ENCODE data around the gene SLC4A9. TPM values are rescaled to one million over a fixed set of nuclear protein-coding genes. Genes with fewer than 3 reads are reported as not detected.

The SLC4A9 gene
- total RNA-seq, 2 experiments from 2014 or later, result not detected

GRCh38 chr5:140381972-140382371 is 22.0 kb downstream of the SLC4A9 start:
- intact Hi-C loops (cut with DNase I, micrococcal nuclease), result no loop called here
- no peaks in the 10 kb centered on the region for H3K9me3 Mint-ChIP-seq
- Histone ChIP-seq H3K27me3 (ENCODE audit: control insufficient read depth in 1 of 2, insufficient read depth in 2 of 2, low read length in 2 of 2) (no peaks in the 10 kb centered on the region), H3K4me3 (ENCODE audit: low read length) (no peak overlapping the region), H3K27ac (ENCODE audit: low read depth in 1 of 2, low read length in 2 of 2) (no peak overlapping the region), H3K36me3 (ENCODE audit: insufficient read depth, low read length) (no peaks in the 10 kb centered on the region), H3K4me1 (ENCODE audit: insufficient read depth, low read length) (peaks cover 4% of the 10 kb centered on the region), H3K9me3 (ENCODE audit: control insufficient read depth in 1 of 2, insufficient read depth in 1 of 2, low read length in 2 of 2) (no peaks in the 10 kb centered on the region)
- no peak for ATAC-seq (ENCODE audit: poor library complexity)
- no peak overlapping the region for H3K4me3 Mint-ChIP-seq
- TF ChIP-seq CTCF (IDR thresholded peaks at IDR 0.05), result no peak
- ChIA-PET POLR2A (no interaction called here), CTCF (no interaction called here)
- H3K27ac Mint-ChIP-seq, result no peak overlapping the region
- H3K36me3 Mint-ChIP-seq (ENCODE audit: low read depth), result no peaks in the 10 kb centered on the region
- no peak for DNase-seq
- H3K4me1 Mint-ChIP-seq (ENCODE audit: low read depth), result peaks cover 6% of the 10 kb centered on the region
- no peaks in the 10 kb centered on the region for H3K27me3 Mint-ChIP-seq

GRCh38 chr5:140382866-140383265 is 22.9 kb downstream of the SLC4A9 start:
- no peaks in the 10 kb centered on the region for H3K36me3 Mint-ChIP-seq (ENCODE audit: low read depth)
- no peak for TF ChIP-seq CTCF (IDR thresholded peaks at IDR 0.05)
- Histone ChIP-seq H3K27ac (ENCODE audit: low read depth in 1 of 2, low read length in 2 of 2) (no peak overlapping the region), H3K36me3 (ENCODE audit: insufficient read depth, low read length) (no peaks in the 10 kb centered on the region), H3K27me3 (ENCODE audit: control insufficient read depth in 1 of 2, insufficient read depth in 2 of 2, low read length in 2 of 2) (no peaks in the 10 kb centered on the region), H3K4me1 (ENCODE audit: insufficient read depth, low read length) (peaks cover 4% of the 10 kb centered on the region), H3K9me3 (ENCODE audit: control insufficient read depth in 1 of 2, insufficient read depth in 1 of 2, low read length in 2 of 2) (no peaks in the 10 kb centered on the region), H3K4me3 (ENCODE audit: low read length) (no peak overlapping the region)
- H3K9me3 Mint-ChIP-seq, result no peaks in the 10 kb centered on the region
- no peak overlapping the region for H3K4me3 Mint-ChIP-seq
- intact Hi-C loops (cut with DNase I, micrococcal nuclease), result no loop called here
- DNase-seq (no peak), ATAC-seq (ENCODE audit: poor library complexity) (no peak)
- peaks cover 6% of the 10 kb centered on the region for H3K4me1 Mint-ChIP-seq (ENCODE audit: low read depth)
- no peaks in the 10 kb centered on the region for H3K27me3 Mint-ChIP-seq
- ChIA-PET POLR2A (no interaction called here), CTCF (no interaction called here)
- no peak overlapping the region for H3K27ac Mint-ChIP-seq

GRCh38 chr5:140383300-140383699 is 23.3 kb downstream of the SLC4A9 start:
- Mint-ChIP-seq H3K27ac (no peak overlapping the region), H3K4me3 (no peak overlapping the region)
- CTCF ChIA-PET, result no interaction called here

More at GRCh38 chr5:140383300-140383699, 23.3 kb downstream of the SLC4A9 start:
- POLR2A ChIA-PET, result interaction anchor here (0.5 kb wide), 1 partner anchor 1443 kb away, joined by 4 read pairs; no protein-coding TSS in a partner anchor
- intact Hi-C loops (cut with DNase I, micrococcal nuclease), result no loop called here
- no peaks in the 10 kb centered on the region for H3K27me3 ChIP-seq (ENCODE audit: control insufficient read depth in 1 of 2, insufficient read depth in 2 of 2, low read length in 2 of 2)
- no peaks in the 10 kb centered on the region for H3K36me3 Mint-ChIP-seq (ENCODE audit: low read depth)
- H3K9me3 ChIP-seq (ENCODE audit: control insufficient read depth in 1 of 2, insufficient read depth in 1 of 2, low read length in 2 of 2), result no peaks in the 10 kb centered on the region
- H3K27me3 Mint-ChIP-seq, result no peaks in the 10 kb centered on the region
- no peak overlapping the region for H3K4me3 ChIP-seq (ENCODE audit: low read length)
- ATAC-seq (ENCODE audit: poor library complexity) (no peak), DNase-seq (no peak)
- H3K4me1 Mint-ChIP-seq (ENCODE audit: low read depth), result peaks cover 6% of the 10 kb centered on the region
- no peak for TF ChIP-seq CTCF (IDR thresholded peaks at IDR 0.05)
- H3K27ac ChIP-seq (ENCODE audit: low read depth in 1 of 2, low read length in 2 of 2), result no peak overlapping the region
- H3K4me1 ChIP-seq (ENCODE audit: insufficient read depth, low read length), result peaks cover 4% of the 10 kb centered on the region
- no peaks in the 10 kb centered on the region for H3K36me3 ChIP-seq (ENCODE audit: insufficient read depth, low read length)
- H3K9me3 Mint-ChIP-seq, result no peaks in the 10 kb centered on the region

Measured in CD4-positive, alpha-beta T cell (primary cell).